H1 (cell line): Measurements from ENCODE around the gene TRIM4. TPM values are rescaled to one million over a fixed set of nuclear protein-coding genes. Genes with fewer than 3 reads are reported as not detected.

ENCODE experiments used
- CTCF ChIA-PET: fragments of 300-600 bp; sonication (Branson Sonifier 250); formaldehyde crosslinking; loops from one replicate; lab custom pipeline; 2021; ENCODE audit not compliant: partially characterized antibody; lab: Charles Lee
- POLR2A ChIA-PET: fragments of 300-600 bp; sonication (Branson Sonifier 250); formaldehyde crosslinking; loops from one replicate; lab custom pipeline; 2021; ENCODE audit warnings: inconsistent platforms; ENCODE audit not compliant: partially characterized antibody; lab: Charles Lee
- DNase-seq, 2 experiments: peaks; one replicate each; pipeline versions ENCODE4 v3.0.0 to v3.0.0-alpha.2; 2010 to 2022; ENCODE audit warnings: low spot score in 2 of 2, low read depth in 1 of 2, mixed read lengths in 1 of 2
- FAIRE-seq: peaks from 2 replicates; lab custom pipeline; 2011; peaks lifted over from hg19 to GRCh38; lab: Jason Lieb, UNC
- H2AFZ ChIP-seq: 2 replicates; pipeline ENCODE4 v1.8.1; 2012; ENCODE audit warnings: low read length, inconsistent platforms
- H2AK5ac ChIP-seq: 2 replicates; pipeline ENCODE4 v1.6.1; 2013; ENCODE audit warnings: low read depth, low read length
- H2BK120ac ChIP-seq: replicated peaks from 2 replicates; pipeline ENCODE3; 2013; ENCODE audit warnings: low read depth, low read length, inconsistent platforms
- H2BK12ac ChIP-seq: 2 replicates; pipeline ENCODE4 v1.6.1; 2013; ENCODE audit warnings: low read depth, low read length
- H2BK15ac ChIP-seq: 2 replicates; pipeline ENCODE4 v1.6.1; 2013; ENCODE audit warnings: low read length
- H2BK20ac ChIP-seq: 2 replicates; pipeline ENCODE4 v1.6.1; 2013; ENCODE audit warnings: low read length
- H2BK5ac ChIP-seq: 2 replicates; pipeline ENCODE4 v1.6.1; 2013; ENCODE audit warnings: low read depth, low read length
- H3K14ac ChIP-seq: 2 replicates; pipeline ENCODE4 v1.6.1; 2013; ENCODE audit warnings: inconsistent platforms; ENCODE audit not compliant: insufficient read length
- H3K18ac ChIP-seq: 2 replicates; pipeline ENCODE4 v1.6.1; 2013; ENCODE audit warnings: low read length; ENCODE audit errors: extremely low read depth
- H3K23ac ChIP-seq: 2 replicates; pipeline ENCODE4 v1.6.1; 2013; ENCODE audit warnings: inconsistent platforms; ENCODE audit not compliant: insufficient read length
- H3K23me2 ChIP-seq: 2 replicates; pipeline ENCODE4 v1.6.1; 2013; ENCODE audit warnings: low read depth, low read length
- H3K27ac ChIP-seq: 2 replicates; pipeline ENCODE4 v1.6.1; 2011; ENCODE audit warnings: low read depth, low read length, inconsistent platforms
- H3K27me3 ChIP-seq, 4 experiments: replicated peaks in 1 of 4; 1 replicate in 1 of 4; 2 replicates in 3 of 4; pipeline versions ENCODE4 v1.6.1 to v1.8.1; 2011 to 2013; ENCODE audit warnings: low read length in 3 of 4, mild to moderate bottlenecking in 3 of 4, inconsistent platforms in 2 of 4, mixed read lengths in 2 of 4, moderate library complexity in 1 of 4; ENCODE audit not compliant: control insufficient read depth in 3 of 4, insufficient read depth in 3 of 4; ENCODE audit errors: extremely low read depth in 1 of 4
- H3K36me3 ChIP-seq, 4 experiments: 2 replicates each; pipeline versions ENCODE4 v1.6.1 to v1.8.1; 2011 to 2013; ENCODE audit warnings: mild to moderate bottlenecking in 4 of 4, low read length in 3 of 4, moderate library complexity in 2 of 4, control low read depth in 1 of 4, inconsistent platforms in 1 of 4; ENCODE audit not compliant: insufficient read depth in 4 of 4, control insufficient read depth in 2 of 4
- H3K4ac ChIP-seq: replicated peaks from 2 replicates; pipeline ENCODE3; 2013; ENCODE audit warnings: low read length, low read depth, mixed read lengths, inconsistent platforms; ENCODE audit not compliant: insufficient read length
- H3K4me1 ChIP-seq, 4 experiments: replicated peaks in 1 of 4; 1 replicate in 1 of 4; 2 replicates in 3 of 4; pipeline versions ENCODE4 v1.6.1 to v1.8.1; 2011 to 2013; ENCODE audit warnings: low read length in 3 of 4, inconsistent platforms in 2 of 4, mixed read lengths in 1 of 4; ENCODE audit not compliant: insufficient read depth in 4 of 4, control insufficient read depth in 3 of 4
- H3K4me2 ChIP-seq, 2 experiments: 2 replicates each; pipeline versions ENCODE4 v1.6.1 to v1.8.1; 2011 to 2013; ENCODE audit warnings: low read depth in 2 of 2, low read length in 2 of 2, control low read depth in 1 of 2, inconsistent platforms in 1 of 2, mild to moderate bottlenecking in 1 of 2; ENCODE audit not compliant: insufficient read depth in 1 of 2
- H3K4me3 ChIP-seq, 4 experiments: fragments of 200-600, 300-600 bp in 1 of 4; sonication (generic), shearing (Covaris generic), sonication (Bioruptor Twin) in 1 of 4; 2 replicates each; pipeline versions ENCODE4 v1.5.1 to v1.8.1; 2011 to 2016; ENCODE audit warnings: low read length in 4 of 4, low read depth in 3 of 4, control low read depth in 2 of 4, inconsistent platforms in 2 of 4, mild to moderate bottlenecking in 2 of 4, mixed read lengths in 1 of 4, moderate library complexity in 1 of 4; ENCODE audit not compliant: insufficient read depth in 2 of 4; ENCODE audit errors: extremely low read depth in 1 of 4
- H3K56ac ChIP-seq: replicated peaks from 2 replicates; pipeline ENCODE3; 2013; ENCODE audit warnings: low read depth, mild to moderate bottlenecking, mixed read lengths, low read length, inconsistent platforms; ENCODE audit not compliant: insufficient read length
- H3K79me1 ChIP-seq: 2 replicates; pipeline ENCODE4 v1.6.1; 2013; ENCODE audit warnings: low read depth, low read length, control low read depth
- H3K79me2 ChIP-seq, 2 experiments: 2 replicates each; pipeline versions ENCODE4 v1.6.1 to v1.8.1; 2012 to 2013; ENCODE audit warnings: low read length in 2 of 2, mild to moderate bottlenecking in 2 of 2, inconsistent platforms in 1 of 2; ENCODE audit not compliant: insufficient read depth in 2 of 2, control insufficient read depth in 1 of 2
- H3K9ac ChIP-seq, 4 experiments: replicated peaks in 1 of 4; 1 replicate in 1 of 4; 2 replicates in 3 of 4; pipeline versions ENCODE4 v1.6.1 to v1.8.1; 2011 to 2013; ENCODE audit warnings: low read depth in 3 of 4, low read length in 3 of 4, control low read depth in 2 of 4, mild to moderate bottlenecking in 2 of 4, moderate library complexity in 2 of 4, inconsistent platforms in 1 of 4; ENCODE audit errors: extremely low read depth in 1 of 4
- H3K9me3 ChIP-seq, 2 experiments: 2 replicates each; pipeline versions ENCODE4 v1.6.1 to v1.8.1; 2012 to 2013; ENCODE audit warnings: mild to moderate bottlenecking in 2 of 2, moderate library complexity in 2 of 2, control low read depth in 1 of 2, inconsistent platforms in 1 of 2, low read depth in 1 of 2, low read length in 1 of 2, mixed read lengths in 1 of 2; ENCODE audit not compliant: insufficient read depth in 2 of 2
- H4K20me1 ChIP-seq, 2 experiments: replicated peaks in 1 of 2; 2 replicates each; pipeline versions ENCODE3 to v1.8.1; 2011 to 2013; ENCODE audit warnings: inconsistent platforms in 2 of 2, low read length in 2 of 2, mild to moderate bottlenecking in 1 of 2; ENCODE audit not compliant: insufficient read depth in 2 of 2, control insufficient read depth in 1 of 2
- H4K5ac ChIP-seq: 2 replicates; pipeline ENCODE4 v1.6.1; 2013; ENCODE audit warnings: low read length, low read depth, mixed read lengths, inconsistent platforms; ENCODE audit not compliant: insufficient read length
- H4K8ac ChIP-seq: 2 replicates; pipeline ENCODE4 v1.8.0; 2013; ENCODE audit warnings: mild to moderate bottlenecking, moderate library complexity, low read length, inconsistent platforms; ENCODE audit not compliant: insufficient read depth; ENCODE audit errors: extremely low read depth
- H4K91ac ChIP-seq: replicated peaks from 2 replicates; pipeline ENCODE3; 2013; ENCODE audit warnings: low read length, mixed read lengths, inconsistent platforms; ENCODE audit not compliant: insufficient read length
- SP2 ChIP-seq: IDR thresholded peaks from 2 replicates; pipeline ENCODE4 v1.6.1; 2012; ENCODE audit warnings: mild to moderate bottlenecking, low read length, inconsistent platforms
- ZNF274 ChIP-seq: IDR thresholded peaks from 2 replicates; pipeline ENCODE4 v1.7.0; 2012; ENCODE audit warnings: low read length, borderline replicate concordance; ENCODE audit errors: extremely low read depth
- WGBS, 2 experiments: shearing (Covaris generic) in 1 of 2; methylation state at CpG; one replicate each; pipeline versions ENCODE4 v1.1.6 to v1.1.7; 2013 to 2015; ENCODE audit warnings: low lambda C conversion rate in 2 of 2, mixed read lengths in 2 of 2, inconsistent platforms in 1 of 2, low coverage in 1 of 2, missing lambda C conversion rate in 1 of 2; ENCODE audit not compliant: insufficient replicate concordance in 2 of 2, insufficient coverage in 1 of 2, insufficient read length in 1 of 2; ENCODE audit errors: extremely low coverage in 1 of 2, missing lambda C conversion rate in 1 of 2; 5-methylcytosine and 5-hydroxymethylcytosine counted together
- polyA plus RNA-seq, 7 experiments: library from polyadenylated mRNA; depleted of rRNA in 3 of 7; stranded (reverse) in 5 of 7; unstranded in 2 of 7; fragments of >200 nt in 5 of 7; fragments of 200-250 nt in 2 of 7; gene quantifications; 1 replicate in 5 of 7; 2 replicates in 1 of 7; 4 replicates in 1 of 7; pipeline versions ENCODE4 v1.2.1 to v1.2.3, GENCODE V29; 2011 to 2013; ENCODE audit warnings: missing spikeins in 2 of 7, mixed read lengths in 2 of 7
- total RNA-seq: library from RNA; stranded (reverse); fragmentation: NEBNext Ultra II Directional; extraction: Animal tissue kit (Norgen Biotek cat#: 25700); gene quantifications from 2 replicates; pipeline ENCODE4 v1.2.1, GENCODE V29; 2021

Gene TRIM4
- total and polyA plus RNA-seq, 2 of the 8 experiments (the other 6 are each of a cell fraction or from before 2014, with no cell fraction given) = 0.03 to 7.3 TPM

- no peak overlapping the region for H4K8ac ChIP-seq
- no peak overlapping the region for H3K27ac ChIP-seq
- H3K9me3 ChIP-seq = no peaks in the 10 kb centered on the region
- no peak overlapping the region for H3K4me3 ChIP-seq
- H2AFZ ChIP-seq = no peak overlapping the region
- no peak overlapping the region for H2BK12ac ChIP-seq
- no peak overlapping the region for H2BK120ac ChIP-seq
- H2BK5ac ChIP-seq = no peak overlapping the region
- no peak overlapping the region for H3K4me2 ChIP-seq
- DNase-seq = no peak
- H3K79me1 ChIP-seq = no peaks in the 10 kb centered on the region
- no peaks in the 10 kb centered on the region for H3K23me2 ChIP-seq
- no peak overlapping the region for H2AK5ac ChIP-seq
- ChIA-PET CTCF (no interaction called here), POLR2A (interaction anchor here (1.0 kb wide), 2 partner anchors 9 to 100 kb away, joined by 3 read pairs; no protein-coding TSS in a partner anchor)
- WGBS, 2 experiments = 81% methylated on average over 1 of the region's 1 CpG; no CpG with 5 or more reads in 1 of the 2 experiments
- no peak overlapping the region for H4K91ac ChIP-seq
- no peak overlapping the region for H3K56ac ChIP-seq
- H3K9ac ChIP-seq = no peak overlapping the region
- H4K20me1 ChIP-seq = no peaks in the 10 kb centered on the region
- H3K27me3 ChIP-seq = no peaks in the 10 kb centered on the region
- H2BK15ac ChIP-seq = no peak overlapping the region
- no peak overlapping the region for H3K18ac ChIP-seq
- peaks cover 4 to 15% (median 12%) of the 10 kb centered on the region in 4 experiments; a peak in 6 of 7 replicates for H3K4me1 ChIP-seq
- no peak overlapping the region for H3K23ac ChIP-seq
- no peak overlapping the region for H2BK20ac ChIP-seq
- H3K36me3 ChIP-seq = no peaks in the 10 kb centered on the region
- no peak overlapping the region for H3K4ac ChIP-seq
- TF ChIP-seq SP2 = no peak
- no peak for TF ChIP-seq ZNF274
- H3K79me2 ChIP-seq = no peaks in the 10 kb centered on the region
- no peak overlapping the region for H4K5ac ChIP-seq
- H3K14ac ChIP-seq = no peak overlapping the region
- no peak for FAIRE-seq
Observed at GRCh38 chr7:99844328-99844727, 75.0 kb downstream of the TRIM4 start.
